Measurements from ENCODE around the gene GATA2.

Gene GATA2

DNA sequence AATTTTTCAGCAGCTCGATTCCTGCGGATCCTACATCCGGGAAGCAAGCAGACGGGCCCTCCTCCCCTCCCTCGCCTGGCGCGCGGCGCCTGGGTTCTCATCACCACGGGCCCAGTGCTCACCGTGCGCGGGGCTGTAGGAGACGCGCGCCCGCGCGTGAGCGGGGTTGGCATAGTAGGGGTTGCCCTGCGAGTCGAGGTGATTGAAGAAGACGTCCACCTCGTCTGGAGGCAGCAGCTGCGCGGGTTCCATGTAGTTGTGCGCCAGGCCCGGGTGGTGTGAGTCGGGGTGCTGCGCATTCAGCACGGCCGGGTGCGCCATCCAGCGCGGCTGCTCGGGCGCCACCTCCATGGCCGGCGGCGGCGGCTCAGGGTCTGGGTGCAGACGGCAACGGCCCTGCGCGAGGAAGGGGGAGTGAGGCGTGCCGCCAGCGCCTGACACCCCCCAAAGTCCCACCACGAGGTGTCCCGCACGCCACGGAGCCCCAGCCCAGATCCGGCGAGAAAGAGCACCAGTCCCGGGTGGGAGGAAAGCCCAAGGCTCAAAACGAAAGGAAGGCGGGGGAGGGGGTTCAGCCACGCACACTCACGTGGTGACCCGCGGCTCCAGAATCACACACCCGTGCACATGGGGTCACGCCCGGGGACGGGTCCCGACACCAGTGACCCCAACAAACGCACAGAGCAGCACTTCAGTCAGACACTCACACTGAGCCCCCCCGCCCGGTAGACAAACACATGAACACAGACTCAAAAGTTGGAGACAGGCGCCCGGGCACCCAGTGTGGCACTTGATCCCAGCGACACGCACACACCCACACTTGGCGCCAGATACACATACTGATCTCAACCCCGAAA is 6.1 kb downstream of the GATA2 start:
- H3K27ac ChIP-seq (ENCODE audit: low read depth, low read length): peak overlapping the region; percentile 71
- H3K79me1 ChIP-seq (ENCODE audit: low read length): peaks cover 83% of the 10 kb centered on the region
- peak overlapping the region; percentile 57 for H2AK5ac ChIP-seq (ENCODE audit: low read length)
- peak overlapping the region; percentile 13 for H4K12ac ChIP-seq (ENCODE audit: low read depth, low read length)
- peak overlapping the region; percentile 90 for H3K4me3 ChIP-seq (ENCODE audit: low read depth, low read length)
- H3K36me3 ChIP-seq (ENCODE audit: control insufficient read depth in 1 of 2, insufficient read depth in 2 of 2, low read length in 2 of 2): peaks cover 39 to 48% of the 10 kb centered on the region in 2 experiments
- H3K4ac ChIP-seq (ENCODE audit: low read depth, low read length): peak overlapping the region; percentile 94
- H4K91ac ChIP-seq (ENCODE audit: low read depth, low read length): peak overlapping the region; percentile 65
- H3K14ac ChIP-seq (ENCODE audit: low read length): peak overlapping the region; percentile 82
- H3K27me3 ChIP-seq (ENCODE audit: insufficient read depth, low read length): no peaks in the 10 kb centered on the region
- H2AFZ ChIP-seq (ENCODE audit: insufficient read depth, low read length, poor library complexity): peak overlapping the region; percentile 13
- H3K18ac ChIP-seq (ENCODE audit: low read length): peak overlapping the region; percentile 86
- H3K4me1 ChIP-seq (ENCODE audit: control insufficient read depth in 1 of 2, insufficient read depth in 2 of 2, low read length in 2 of 2): peaks cover 39 to 48% of the 10 kb centered on the region in 2 experiments
- peak overlapping the region; percentile 0 for H2BK12ac ChIP-seq (ENCODE audit: low read length)
- peak overlapping the region; percentile 77 for H2BK120ac ChIP-seq (ENCODE audit: insufficient read depth, low read length, poor library complexity)
- peaks cover 65% of the 10 kb centered on the region for H3K79me2 ChIP-seq (ENCODE audit: control insufficient read depth, insufficient read depth, low read length, poor library complexity)
- H3K23ac ChIP-seq (ENCODE audit: low read length): no peak overlapping the region
- H2BK5ac ChIP-seq (ENCODE audit: low read depth, low read length, poor library complexity): peak overlapping the region; percentile 79
- H3K9ac ChIP-seq (ENCODE audit: low read length): peak overlapping the region; percentile 44
- H4K8ac ChIP-seq (ENCODE audit: low read depth, low read length): peak overlapping the region; percentile 0
- no peaks in the 10 kb centered on the region for H3K9me3 ChIP-seq (ENCODE audit: insufficient read depth, low read depth, low read length)
- no CpG with 5 or more reads among the region's 75 CpGs for WGBS (ENCODE audit: extremely low coverage, insufficient coverage, insufficient read length)
- peak overlapping the region; percentile 87 for H3K4me2 ChIP-seq (ENCODE audit: low read length)
- peak in 1 of 2 donors; percentile 58 for DNase-seq

DNA sequence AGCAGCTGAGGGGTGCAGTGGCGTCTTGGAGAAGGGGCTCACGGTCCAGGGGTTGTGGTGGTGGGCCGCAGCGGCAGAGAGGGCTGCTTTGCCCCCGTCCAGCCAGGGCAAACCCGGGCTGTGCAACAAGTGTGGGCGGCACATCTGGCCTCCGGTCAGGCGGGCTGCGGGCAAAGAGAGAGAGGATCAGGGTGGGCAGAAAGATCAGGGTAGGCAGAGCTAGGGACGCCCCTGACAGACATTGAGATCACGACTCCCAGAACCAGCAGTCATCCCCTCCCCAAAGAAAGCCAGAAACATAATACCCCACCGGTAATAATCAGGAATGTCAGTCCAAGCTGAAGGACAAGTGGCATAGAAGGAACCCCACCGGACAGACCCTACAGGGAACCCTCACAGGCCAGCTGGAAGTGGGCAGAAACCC is 6.8 kb downstream of the GATA2 start:
- no peak for DNase-seq
- Histone ChIP-seq H2AFZ (ENCODE audit: insufficient read depth, low read length, poor library complexity) (peak overlapping the region; percentile 0), H3K4me3 (ENCODE audit: low read depth, low read length) (peak overlapping the region; percentile 90), H4K12ac (ENCODE audit: low read depth, low read length) (no peak overlapping the region), H2BK120ac (ENCODE audit: insufficient read depth, low read length, poor library complexity) (peak overlapping the region; percentile 10), H3K79me2 (ENCODE audit: control insufficient read depth, insufficient read depth, low read length, poor library complexity) (peaks cover 58% of the 10 kb centered on the region), H3K23ac (ENCODE audit: low read length) (no peak overlapping the region), H4K91ac (ENCODE audit: low read depth, low read length) (peak overlapping the region; percentile 23), H3K14ac (ENCODE audit: low read length) (peak overlapping the region; percentile 82), H3K9ac (ENCODE audit: low read length) (peak overlapping the region; percentile 44), H4K8ac (ENCODE audit: low read depth, low read length) (peak overlapping the region; percentile 33), H2BK12ac (ENCODE audit: low read length) (peak overlapping the region; percentile 51), H3K36me3 (ENCODE audit: control insufficient read depth in 1 of 2, insufficient read depth in 2 of 2, low read length in 2 of 2) (peaks cover 39 to 48% of the 10 kb centered on the region in 2 experiments), H2BK5ac (ENCODE audit: low read depth, low read length, poor library complexity) (peak overlapping the region; percentile 79), H3K18ac (ENCODE audit: low read length) (peak overlapping the region; percentile 86), H3K4me2 (ENCODE audit: low read length) (peak overlapping the region; percentile 87), H3K27me3 (ENCODE audit: insufficient read depth, low read length) (no peaks in the 10 kb centered on the region), H3K4me1 (ENCODE audit: control insufficient read depth in 1 of 2, insufficient read depth in 2 of 2, low read length in 2 of 2) (peaks cover 34 to 41% of the 10 kb centered on the region in 2 experiments), H3K9me3 (ENCODE audit: insufficient read depth, low read depth, low read length) (no peaks in the 10 kb centered on the region), H3K79me1 (ENCODE audit: low read length) (peaks cover 76% of the 10 kb centered on the region), H3K4ac (ENCODE audit: low read depth, low read length) (peak overlapping the region; percentile 94), H2AK5ac (ENCODE audit: low read length) (no peak overlapping the region), H3K27ac (ENCODE audit: low read depth, low read length) (peak overlapping the region; percentile 71)
- no CpG with 5 or more reads among the region's 14 CpGs for WGBS (ENCODE audit: extremely low coverage, insufficient coverage, insufficient read length)

DNA sequence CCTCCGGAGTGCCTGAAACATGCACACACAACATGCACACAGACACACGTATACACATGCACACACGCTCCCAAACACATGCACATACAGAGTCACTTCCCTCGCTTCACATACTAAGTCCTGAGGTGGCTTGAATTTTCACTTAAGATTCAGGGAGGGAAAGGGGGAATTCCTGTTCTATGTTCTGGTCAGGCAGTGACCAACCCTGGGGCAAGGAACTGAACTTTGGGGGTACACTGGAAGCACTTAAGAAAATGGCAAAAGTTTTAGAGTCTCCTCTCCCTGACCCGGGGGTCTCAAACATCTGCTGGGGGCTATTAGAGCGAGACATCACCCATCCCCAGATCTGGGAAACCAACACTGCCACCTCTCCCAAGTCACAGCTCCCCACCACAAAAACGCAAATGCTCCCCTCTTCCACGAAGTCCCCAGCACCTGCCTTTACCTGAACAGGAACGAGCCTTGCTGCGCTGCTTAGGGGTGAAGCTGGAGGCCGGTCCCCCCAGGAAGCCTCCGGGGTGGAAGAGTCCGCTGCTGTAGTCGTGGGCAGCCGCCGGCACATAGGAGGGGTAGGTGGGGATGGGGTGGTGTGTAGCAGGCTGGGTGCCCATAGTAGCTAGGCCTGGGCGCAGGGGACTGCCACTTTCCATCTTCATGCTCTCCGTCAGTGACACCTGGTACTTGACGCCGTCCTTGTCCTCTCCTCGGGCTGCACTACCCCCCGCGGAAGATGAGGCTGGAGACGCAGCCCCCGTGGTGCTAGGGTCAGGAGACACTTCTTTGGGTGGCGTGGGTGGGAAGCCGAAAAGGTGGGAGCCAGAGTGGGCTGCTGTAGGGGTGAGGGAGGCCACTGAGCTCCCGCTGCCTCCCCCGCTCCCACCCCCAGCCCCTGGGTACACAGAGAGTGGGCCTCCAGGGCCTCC is 7.5 kb downstream of the GATA2 start:
- peak overlapping the region; percentile 48 for H2AK5ac ChIP-seq (ENCODE audit: low read length)
- H3K27ac ChIP-seq (ENCODE audit: low read depth, low read length): peak overlapping the region; percentile 71
- H3K18ac ChIP-seq (ENCODE audit: low read length): peak overlapping the region; percentile 85
- peak overlapping the region; percentile 90 for H3K4me3 ChIP-seq (ENCODE audit: low read depth, low read length)
- no peak overlapping the region for H4K12ac ChIP-seq (ENCODE audit: low read depth, low read length)
- peak overlapping the region; percentile 63 for H3K23ac ChIP-seq (ENCODE audit: low read length)
- peaks cover 32 to 42% of the 10 kb centered on the region in 2 experiments for H3K4me1 ChIP-seq (ENCODE audit: control insufficient read depth in 1 of 2, insufficient read depth in 2 of 2, low read length in 2 of 2)
- no peaks in the 10 kb centered on the region for H3K9me3 ChIP-seq (ENCODE audit: insufficient read depth, low read depth, low read length)
- DNase-seq: no peak
- peak overlapping the region; percentile 87 for H3K4me2 ChIP-seq (ENCODE audit: low read length)
- H3K14ac ChIP-seq (ENCODE audit: low read length): peak overlapping the region; percentile 78
- peaks cover 45 to 53% of the 10 kb centered on the region in 2 experiments for H3K36me3 ChIP-seq (ENCODE audit: control insufficient read depth in 1 of 2, insufficient read depth in 2 of 2, low read length in 2 of 2)
- no peaks in the 10 kb centered on the region for H3K27me3 ChIP-seq (ENCODE audit: insufficient read depth, low read length)
- H2AFZ ChIP-seq (ENCODE audit: insufficient read depth, low read length, poor library complexity): no peak overlapping the region
- H2BK120ac ChIP-seq (ENCODE audit: insufficient read depth, low read length, poor library complexity): peak overlapping the region; percentile 40
- no peak overlapping the region for H3K9ac ChIP-seq (ENCODE audit: low read length)
- peak overlapping the region; percentile 23 for H4K91ac ChIP-seq (ENCODE audit: low read depth, low read length)
- no CpG with 5 or more reads among the region's 29 CpGs for WGBS (ENCODE audit: extremely low coverage, insufficient coverage, insufficient read length)
- peaks cover 53% of the 10 kb centered on the region for H3K79me2 ChIP-seq (ENCODE audit: control insufficient read depth, insufficient read depth, low read length, poor library complexity)
- H3K79me1 ChIP-seq (ENCODE audit: low read length): peaks cover 71% of the 10 kb centered on the region
- H4K8ac ChIP-seq (ENCODE audit: low read depth, low read length): peak overlapping the region; percentile 63
- peak overlapping the region; percentile 24 for H2BK5ac ChIP-seq (ENCODE audit: low read depth, low read length, poor library complexity)
- H3K4ac ChIP-seq (ENCODE audit: low read depth, low read length): peak overlapping the region; percentile 94
- peak overlapping the region; percentile 6 for H2BK12ac ChIP-seq (ENCODE audit: low read length)
